BJ (cell line): ENCODE data around the gene WDR49. TPM values are rescaled to one million over a fixed set of nuclear protein-coding genes. Genes with fewer than 3 reads are reported as not detected.

Experiments
- CTCF ChIA-PET: fragments of 350-600 bp; formaldehyde crosslinking; extraction: SDS; loops from one replicate; lab custom pipeline; 2021; ENCODE audit warnings: antibody characterized with exemption, inconsistent platforms; lab: Yijun Ruan, JAX
- POLR2A ChIA-PET: fragments of 300-600 bp; sonication (Branson Sonifier 250); formaldehyde crosslinking; extraction: SDS; loops from one replicate; lab custom pipeline; 2021; ENCODE audit warnings: antibody characterized with exemption; lab: Charles Lee
- DNase-seq: peaks from one replicate; pipeline ENCODE4 v3.0.0-alpha.2; 2011; ENCODE audit warnings: low read depth
- H3K27me3 ChIP-seq: 2 replicates; pipeline ENCODE4 v1.6.0; 2011; ENCODE audit warnings: low read length; ENCODE audit not compliant: control insufficient read depth, insufficient read depth
- H3K36me3 ChIP-seq: 2 replicates; pipeline ENCODE4 v1.5.1; 2011; ENCODE audit warnings: low read length; ENCODE audit not compliant: control insufficient read depth, insufficient read depth
- H3K4me3 ChIP-seq: 2 replicates; pipeline ENCODE4 v1.5.1; 2011; ENCODE audit warnings: low read depth, mild to moderate bottlenecking, control low read depth, low read length
- polyA plus RNA-seq: library from polyadenylated mRNA; depleted of rRNA; stranded (reverse); fragments of >200 nt; gene quantifications from 2 replicates; pipeline ENCODE4 v1.2.3, GENCODE V29; 2011
- TF ChIP-seq, protein P1 (sequence below): IDR thresholded peaks from 2 replicates; pipeline ENCODE4 v1.5.1; 2011; ENCODE audit warnings: low read depth, mild to moderate bottlenecking, control low read depth, inconsistent platforms, low read length, moderate library complexity; ENCODE audit not compliant: insufficient read depth

WDR49 gene
- polyA plus RNA-seq, 1 experiment, result not detected

DNA sequence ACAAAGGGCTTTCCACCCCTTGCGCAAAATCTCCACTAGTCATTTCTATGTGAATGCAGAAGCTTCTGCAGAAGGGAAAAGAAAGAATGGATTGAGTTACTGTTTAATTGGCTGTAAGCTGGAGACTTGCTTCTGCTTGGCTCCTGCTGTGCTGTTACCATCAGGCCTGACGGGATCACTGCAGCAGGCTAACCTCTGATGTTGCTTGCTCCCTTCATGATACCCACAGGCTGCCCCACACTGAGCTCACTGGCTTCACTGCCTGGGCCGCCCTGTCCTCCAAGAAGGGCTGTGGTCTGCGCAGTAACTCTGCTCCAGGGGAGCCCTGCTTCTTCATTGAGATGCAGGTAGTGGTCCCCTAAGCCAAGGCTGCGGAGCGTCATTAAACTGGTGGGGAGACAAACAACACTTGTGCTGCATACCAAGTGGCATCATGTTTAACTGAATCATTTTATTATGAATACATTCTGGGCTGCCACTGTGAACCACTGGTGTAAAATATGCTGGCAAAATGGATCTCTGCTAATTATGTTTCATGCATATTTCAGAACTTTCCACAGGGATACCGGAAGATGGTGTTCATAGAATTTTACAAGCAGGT, 78.6 kb downstream of the WDR49 start:
- no peaks in the 10 kb centered on the region for H3K27me3 ChIP-seq
- ChIA-PET POLR2A (no interaction called here), CTCF (no interaction called here)
- no peak overlapping the region for H3K4me3 ChIP-seq
- TF ChIP-seq, protein P1, sequence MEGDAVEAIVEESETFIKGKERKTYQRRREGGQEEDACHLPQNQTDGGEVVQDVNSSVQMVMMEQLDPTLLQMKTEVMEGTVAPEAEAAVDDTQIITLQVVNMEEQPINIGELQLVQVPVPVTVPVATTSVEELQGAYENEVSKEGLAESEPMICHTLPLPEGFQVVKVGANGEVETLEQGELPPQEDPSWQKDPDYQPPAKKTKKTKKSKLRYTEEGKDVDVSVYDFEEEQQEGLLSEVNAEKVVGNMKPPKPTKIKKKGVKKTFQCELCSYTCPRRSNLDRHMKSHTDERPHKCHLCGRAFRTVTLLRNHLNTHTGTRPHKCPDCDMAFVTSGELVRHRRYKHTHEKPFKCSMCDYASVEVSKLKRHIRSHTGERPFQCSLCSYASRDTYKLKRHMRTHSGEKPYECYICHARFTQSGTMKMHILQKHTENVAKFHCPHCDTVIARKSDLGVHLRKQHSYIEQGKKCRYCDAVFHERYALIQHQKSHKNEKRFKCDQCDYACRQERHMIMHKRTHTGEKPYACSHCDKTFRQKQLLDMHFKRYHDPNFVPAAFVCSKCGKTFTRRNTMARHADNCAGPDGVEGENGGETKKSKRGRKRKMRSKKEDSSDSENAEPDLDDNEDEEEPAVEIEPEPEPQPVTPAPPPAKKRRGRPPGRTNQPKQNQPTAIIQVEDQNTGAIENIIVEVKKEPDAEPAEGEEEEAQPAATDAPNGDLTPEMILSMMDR, result no peak
- no peak for DNase-seq
- no peaks in the 10 kb centered on the region for H3K36me3 ChIP-seq

DNA sequence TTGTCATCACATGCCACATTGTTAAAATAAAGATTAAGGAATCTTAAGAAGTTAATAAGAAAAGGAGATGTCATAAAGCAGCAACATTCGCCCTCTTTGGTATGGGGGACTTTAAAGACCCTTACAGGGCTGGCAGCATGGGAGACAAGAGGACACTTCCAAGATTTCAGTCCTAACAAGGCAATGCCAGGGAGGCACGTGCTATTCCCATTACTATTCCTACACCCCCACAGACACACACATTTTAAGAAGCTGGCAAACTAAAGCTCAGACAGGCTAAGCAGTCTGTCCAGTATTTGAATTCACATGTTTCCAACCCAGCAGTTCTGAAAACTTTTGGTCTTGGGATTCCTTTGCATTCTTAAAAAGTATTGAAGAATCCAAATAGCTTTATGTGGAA, 80.8 kb downstream of the WDR49 start:
- ChIA-PET CTCF (no interaction called here), POLR2A (no interaction called here)
- H3K27me3 ChIP-seq, result no peaks in the 10 kb centered on the region
- no peak overlapping the region for H3K4me3 ChIP-seq
- TF ChIP-seq, protein P1, result no peak
- no peak for DNase-seq
- H3K36me3 ChIP-seq, result no peaks in the 10 kb centered on the region

DNA sequence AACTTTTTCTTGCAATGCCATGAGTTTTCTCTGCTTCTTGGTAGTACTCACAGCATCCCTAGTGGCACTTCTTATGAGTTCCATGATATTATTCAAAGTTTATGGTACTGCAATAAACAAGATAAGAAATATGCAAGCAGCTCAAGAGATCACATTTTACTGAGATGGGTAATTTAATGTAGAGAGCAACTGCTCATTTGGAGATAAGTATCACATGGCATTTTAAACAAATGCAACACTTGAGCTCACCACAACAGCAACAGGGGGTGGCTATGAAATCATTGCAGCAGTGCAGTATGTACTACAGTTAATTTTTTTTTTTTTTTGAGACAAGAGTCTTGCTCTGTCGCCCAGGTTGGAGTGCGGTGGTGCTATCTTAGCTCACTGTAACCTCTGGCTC, 85.1 kb downstream of the WDR49 start:
- no peaks in the 10 kb centered on the region for H3K36me3 ChIP-seq
- TF ChIP-seq, protein P1, result no peak
- ChIA-PET POLR2A (no interaction called here), CTCF (no interaction called here)
- no peak overlapping the region for H3K4me3 ChIP-seq
- DNase-seq, result no peak
- H3K27me3 ChIP-seq, result no peaks in the 10 kb centered on the region

DNA sequence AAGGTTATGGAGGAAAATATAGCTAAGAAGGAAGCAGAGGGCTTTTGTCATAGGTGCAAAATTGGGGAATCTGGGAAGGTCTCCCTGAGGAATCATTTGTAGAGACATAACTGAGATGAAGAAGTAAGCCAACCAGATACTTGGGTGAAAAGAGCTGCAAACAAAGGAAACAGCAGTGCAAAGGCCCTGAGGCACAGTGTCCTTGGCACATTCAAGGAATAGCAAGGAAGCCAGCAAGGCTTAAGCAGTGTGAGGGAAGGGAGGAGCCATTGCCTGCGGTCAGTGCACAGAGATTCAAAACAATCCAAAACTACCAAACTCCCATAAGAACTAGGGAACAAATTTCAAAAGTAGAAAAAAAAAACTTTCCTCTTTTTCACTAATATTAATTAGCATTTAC, 88.3 kb downstream of the WDR49 start:
- ChIA-PET POLR2A (no interaction called here), CTCF (no interaction called here)
- Histone ChIP-seq H3K4me3 (no peak overlapping the region), H3K36me3 (no peaks in the 10 kb centered on the region), H3K27me3 (no peaks in the 10 kb centered on the region)
- no peak for DNase-seq
- TF ChIP-seq, protein P1, result no peak

DNA sequence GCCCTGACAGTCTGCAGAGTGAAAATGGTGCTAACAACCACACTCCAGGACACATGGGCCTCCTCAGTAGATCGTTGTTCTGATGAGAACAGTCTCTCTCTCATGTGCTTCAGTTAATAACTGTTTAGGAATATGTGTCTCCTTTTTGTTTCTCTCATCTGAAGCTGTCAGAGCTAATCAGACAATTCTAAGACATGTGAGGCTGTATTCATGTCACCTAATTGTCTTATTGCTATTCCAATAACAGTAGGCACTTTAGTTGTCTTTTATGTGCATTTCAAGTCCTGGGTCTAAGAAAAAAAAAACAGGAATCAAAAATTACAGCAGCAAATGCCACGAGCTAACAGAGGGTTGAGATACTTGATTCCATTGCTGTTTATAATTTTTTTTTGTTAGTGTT, 89.1 kb downstream of the WDR49 start:
- Histone ChIP-seq H3K36me3 (no peaks in the 10 kb centered on the region), H3K27me3 (no peaks in the 10 kb centered on the region), H3K4me3 (no peak overlapping the region)
- TF ChIP-seq, protein P1, result no peak
- ChIA-PET CTCF (no interaction called here), POLR2A (no interaction called here)
- no peak for DNase-seq
